Peyer's patch (tissue), 4 donors: ENCODE results near the gene RTCA. TPM values are rescaled to one million over a fixed set of nuclear protein-coding genes. Genes with fewer than 3 reads are reported as not detected.
"Not testable (repeated sequence)": the region's sequence is repeated elsewhere in the genome, so short reads cannot be mapped to it uniquely, and the experiment has no call there.

Experiments
- DNase-seq, 3 donors: peaks; one replicate each; pipeline ENCODE4 v3.0.0-alpha.2; 2017 to 2019
- H3K27ac ChIP-seq, 4 donors: fragments of 200-600 bp; sonication (generic); one replicate each; pipeline ENCODE4 v1.5.1; 2016 to 2019
- H3K27me3 ChIP-seq, 2 donors: fragments of 200-600 bp; sonication (generic); one replicate each; pipeline ENCODE4 v1.5.1; 2019
- H3K36me3 ChIP-seq, 3 donors: fragments of 200-600 bp; sonication (generic); one replicate each; pipeline ENCODE4 v1.5.1; 2016 to 2019
- H3K4me1 ChIP-seq, 4 donors: fragments of 200-600 bp; sonication (generic); one replicate each; pipeline ENCODE4 v1.5.1; 2016 to 2019
- H3K4me3 ChIP-seq, 4 donors: fragments of 200-600 bp; sonication (generic); 1 replicate in 3 of 4; 2 replicates in 1 of 4; pipeline ENCODE4 v1.5.1; 2016 to 2019; ENCODE audit warnings: mild to moderate bottlenecking in 1 of 4
- H3K9me3 ChIP-seq, 4 donors: fragments of 200-600 bp; sonication (generic); one replicate each; pipeline ENCODE4 v1.5.1; 2016 to 2019; ENCODE audit warnings: mild to moderate bottlenecking in 1 of 4
- POLR2A ChIP-seq, 2 donors: fragments of 450-650 bp; IDR thresholded peaks; one replicate each; pipeline ENCODE4 v1.5.1; 2017; ENCODE audit warnings: antibody characterized with exemption in 2 of 2, mild to moderate bottlenecking in 2 of 2, moderate library complexity in 2 of 2
- small RNA-seq, 2 donors: library from RNA; depleted of rRNA; stranded (forward); fragments of <200 nt; gene quantifications; one replicate each; pipeline ENCODE3, GENCODE V24; 2016
- total RNA-seq, 4 donors: library from RNA; depleted of rRNA; stranded (reverse); fragments of >200 nt; gene quantifications; one replicate each; pipeline ENCODE4 v1.1.0, GENCODE V29; 2016
- TF ChIP-seq, protein P1 (sequence below), 6 experiments: fragments of 450-650 bp in 4 of 6; fragments of 200-600 bp in 2 of 6; sonication (generic) in 1 of 6; IDR thresholded peaks; one replicate each; pipeline ENCODE4 v1.5.1; 2017 to 2019; ENCODE audit warnings: antibody characterized with exemption in 6 of 6, mild to moderate bottlenecking in 3 of 6, moderate library complexity in 1 of 6

RTCA gene
- total RNA-seq, 4 donors from 2014 or later = 31.5 to 71.8 (median 46.7) TPM

GRCh38 chr1:100332331-100332730, 66.3 kb downstream of the RTCA start:
- TF ChIP-seq POLR2A (IDR thresholded peaks at IDR 0.05) = no peak
- TF ChIP-seq, protein P1, sequence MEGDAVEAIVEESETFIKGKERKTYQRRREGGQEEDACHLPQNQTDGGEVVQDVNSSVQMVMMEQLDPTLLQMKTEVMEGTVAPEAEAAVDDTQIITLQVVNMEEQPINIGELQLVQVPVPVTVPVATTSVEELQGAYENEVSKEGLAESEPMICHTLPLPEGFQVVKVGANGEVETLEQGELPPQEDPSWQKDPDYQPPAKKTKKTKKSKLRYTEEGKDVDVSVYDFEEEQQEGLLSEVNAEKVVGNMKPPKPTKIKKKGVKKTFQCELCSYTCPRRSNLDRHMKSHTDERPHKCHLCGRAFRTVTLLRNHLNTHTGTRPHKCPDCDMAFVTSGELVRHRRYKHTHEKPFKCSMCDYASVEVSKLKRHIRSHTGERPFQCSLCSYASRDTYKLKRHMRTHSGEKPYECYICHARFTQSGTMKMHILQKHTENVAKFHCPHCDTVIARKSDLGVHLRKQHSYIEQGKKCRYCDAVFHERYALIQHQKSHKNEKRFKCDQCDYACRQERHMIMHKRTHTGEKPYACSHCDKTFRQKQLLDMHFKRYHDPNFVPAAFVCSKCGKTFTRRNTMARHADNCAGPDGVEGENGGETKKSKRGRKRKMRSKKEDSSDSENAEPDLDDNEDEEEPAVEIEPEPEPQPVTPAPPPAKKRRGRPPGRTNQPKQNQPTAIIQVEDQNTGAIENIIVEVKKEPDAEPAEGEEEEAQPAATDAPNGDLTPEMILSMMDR (IDR thresholded peaks at IDR 0.05) = no peak
- no peak overlapping the region for H3K27ac ChIP-seq
- DNase-seq = no peak

GRCh38 chr1:100335436-100335835, 69.4 kb downstream of the RTCA start:
- Histone ChIP-seq H3K36me3 (no peaks in the 10 kb centered on the region), H3K9me3 (no peaks in the 10 kb centered on the region), H3K4me3 (no peak overlapping the region), H3K4me1 (no peaks in the 10 kb centered on the region), H3K27me3 (no peaks in the 10 kb centered on the region), H3K27ac (no peak overlapping the region)
- TF ChIP-seq POLR2A (IDR thresholded peaks at IDR 0.05) = no peak
- TF ChIP-seq, protein P1 (IDR thresholded peaks at IDR 0.05) = no peak
- no peak for DNase-seq

More at GRCh38 chr1:100332331-100332730, 66.3 kb downstream of the RTCA start:
- no peaks in the 10 kb centered on the region for H3K9me3 ChIP-seq
- no peak overlapping the region for H3K4me3 ChIP-seq
- no peaks in the 10 kb centered on the region for H3K36me3 ChIP-seq
- H3K27me3 ChIP-seq = no peaks in the 10 kb centered on the region
- H3K4me1 ChIP-seq = no peaks in the 10 kb centered on the region

DNA sequence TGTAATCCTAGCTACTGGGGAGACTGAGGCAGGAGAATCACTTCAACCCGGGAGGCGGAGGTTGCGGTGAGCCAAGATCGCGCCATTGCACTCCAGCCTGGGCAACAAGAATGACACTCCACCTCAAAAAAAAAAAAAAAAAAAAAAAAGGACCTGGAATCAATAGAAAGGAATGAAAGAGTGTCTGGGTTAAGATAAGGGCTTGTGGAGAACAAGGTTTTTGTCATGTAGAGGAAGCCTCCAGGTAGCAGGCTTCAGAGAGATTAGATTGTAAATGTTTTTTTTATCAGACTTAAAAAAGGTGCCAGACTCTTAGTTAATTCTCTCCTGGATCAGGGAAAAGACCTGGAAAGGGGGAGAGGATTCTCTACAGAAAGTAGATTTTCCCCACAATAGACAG, 71.9 kb downstream of the RTCA start:
- DNase-seq, H3K9me3 ChIP-seq, H3K4me1 ChIP-seq, H3K27ac ChIP-seq, H3K4me3 ChIP-seq, H3K27me3 ChIP-seq, H3K36me3 ChIP-seq: not testable (repeated sequence)

- not testable (repeated sequence) for H3K36me3 ChIP-seq, H3K9me3 ChIP-seq, DNase-seq, H3K27ac ChIP-seq, H3K4me3 ChIP-seq, H3K4me1 ChIP-seq, H3K27me3 ChIP-seq
These were observed 73.7 kb downstream of the RTCA start for GRCh38 chr1:100339735-100340134.

DNA sequence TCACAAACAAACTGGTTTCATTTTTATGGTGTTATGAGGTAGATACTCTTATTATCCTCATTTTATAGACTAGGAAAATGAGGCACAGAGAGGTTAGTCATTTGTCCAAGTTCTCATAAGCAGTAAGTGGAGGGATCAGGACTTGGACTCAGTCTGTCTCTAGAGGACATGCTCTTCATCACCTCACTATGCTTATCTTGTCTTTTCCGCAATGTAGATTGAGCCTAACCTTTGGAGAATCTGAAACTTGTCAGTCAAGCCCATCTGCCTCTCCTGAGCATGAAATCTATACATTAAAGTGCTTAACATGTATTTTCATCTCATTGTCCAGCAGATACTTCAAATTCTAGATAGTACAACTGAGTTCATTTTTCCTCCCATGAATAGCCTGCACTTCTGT, 74.5 kb downstream of the RTCA start:
- H3K27me3 ChIP-seq = no peaks in the 10 kb centered on the region
- no peak for DNase-seq
- no peaks in the 10 kb centered on the region for H3K36me3 ChIP-seq
- no peak overlapping the region for H3K27ac ChIP-seq
- H3K9me3 ChIP-seq = no peaks in the 10 kb centered on the region
- no peaks in the 10 kb centered on the region for H3K4me1 ChIP-seq
- no peak for TF ChIP-seq POLR2A (IDR thresholded peaks at IDR 0.05)
- TF ChIP-seq, protein P1 (IDR thresholded peaks at IDR 0.05) = no peak
- no peak overlapping the region for H3K4me3 ChIP-seq

DNA sequence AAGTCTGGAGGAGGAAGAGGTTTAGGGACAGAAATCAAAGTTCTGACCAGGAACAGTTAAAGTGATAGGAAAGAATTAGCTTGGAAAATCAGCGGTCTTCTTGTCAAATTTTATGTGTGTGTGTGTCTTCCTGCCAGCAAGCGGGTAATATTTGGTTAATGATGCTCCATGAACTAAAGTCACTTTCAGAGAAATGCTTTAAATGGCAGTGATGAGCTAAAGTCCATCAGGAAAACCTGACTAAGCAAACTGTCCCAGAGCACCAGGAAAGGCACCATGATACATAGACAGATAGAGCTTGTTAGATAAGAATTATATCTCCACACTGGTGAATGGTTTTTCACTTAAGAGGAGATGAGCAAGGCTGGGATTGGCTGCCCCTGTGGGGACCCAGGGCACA, 76.3 kb downstream of the RTCA start:
- no peaks in the 10 kb centered on the region for H3K27me3 ChIP-seq
- DNase-seq = no peak
- no peaks in the 10 kb centered on the region for H3K9me3 ChIP-seq
- H3K4me3 ChIP-seq = no peak overlapping the region
- no peak overlapping the region for H3K27ac ChIP-seq
- no peak for TF ChIP-seq POLR2A (IDR thresholded peaks at IDR 0.05)
- TF ChIP-seq, protein P1 (IDR thresholded peaks at IDR 0.05) = no peak
- H3K4me1 ChIP-seq = no peaks in the 10 kb centered on the region
- no peaks in the 10 kb centered on the region for H3K36me3 ChIP-seq

Small RNAs within 50 kb of the gene (small RNA-seq; reads per million reads assigned to genes)
- 0 reads per million in 2 donors for gene AL445928.1
- gene MIR553 = 0 reads per million in 2 donors

Other genes starting within 250 kb of the RTCA start
- 10 to 100 TPM in 1 of 4 donors, 1 to 10 TPM in 3; 2.9 to 14.0 (median 3.7) TPM for gene SASS6, start 133.3 kb upstream of the RTCA start, total RNA-seq
- 10 to 100 TPM; 16.8 to 65.2 (median 34.6) TPM for gene TRMT13, start 133.1 kb upstream of the RTCA start, total RNA-seq
- 1 to 10 TPM in 3 of 4 donors, under 1 TPM in 1; 0.35 to 2.5 (median 2.3) TPM for gene LRRC39, start 88.0 kb upstream of the RTCA start, total RNA-seq
- 1 to 10 TPM; 4.0 to 6.0 (median 5.0) TPM for gene DBT, start 16.4 kb upstream of the RTCA start, total RNA-seq
- gene CDC14A, start 86.3 kb downstream of the RTCA start, total RNA-seq = 10 to 100 TPM; 51.2 to 97.6 (median 81.2) TPM